Measurements from ENCODE around the gene PLEKHG7.

Gene PLEKHG7

GRCh38 chr12:92706594-92706993 lies 3.8 kb downstream of the PLEKHG7 start:
- H3K4me3 ChIP-seq (ENCODE audit: low read length), result no peak overlapping the region
- DNase-seq (ENCODE audit: low read depth), result no peak
- TF ChIP-seq CTCF (conservative IDR thresholded peaks at IDR 0.05; ENCODE audit: low read depth, low read length), result no peak

- TF ChIP-seq CTCF (conservative IDR thresholded peaks at IDR 0.05; ENCODE audit: low read depth, low read length), result no peak
- H3K4me3 ChIP-seq (ENCODE audit: low read length), result no peak overlapping the region
Measured at GRCh38 chr12:92707926-92708325, 5.1 kb downstream of the PLEKHG7 start.

GRCh38 chr12:92715625-92716024 lies 12.8 kb downstream of the PLEKHG7 start:
- no peak for TF ChIP-seq CTCF (conservative IDR thresholded peaks at IDR 0.05; ENCODE audit: low read depth, low read length)
- DNase-seq (ENCODE audit: low read depth), result no peak
- H3K4me3 ChIP-seq (ENCODE audit: low read length), result no peak overlapping the region

More at GRCh38 chr12:92707926-92708325, 5.1 kb downstream of the PLEKHG7 start:
- no peak for DNase-seq (ENCODE audit: low read depth)

- peak; percentile 49 for TF ChIP-seq CTCF (conservative IDR thresholded peaks at IDR 0.05; ENCODE audit: low read depth, low read length)
- no peak for DNase-seq (ENCODE audit: low read depth)
- H3K4me3 ChIP-seq (ENCODE audit: low read length), result no peak overlapping the region
Measured at GRCh38 chr12:92717202-92717601, 14.4 kb downstream of the PLEKHG7 start.

- TF ChIP-seq CTCF (conservative IDR thresholded peaks at IDR 0.05; ENCODE audit: low read depth, low read length), result no peak
- H3K4me3 ChIP-seq (ENCODE audit: low read length), result no peak overlapping the region
- no peak for DNase-seq (ENCODE audit: low read depth)
Measured at GRCh38 chr12:92718483-92718990, 15.7 kb downstream of the PLEKHG7 start.

GRCh38 chr12:92719674-92720073 lies 16.9 kb downstream of the PLEKHG7 start:
- no peak for TF ChIP-seq CTCF (conservative IDR thresholded peaks at IDR 0.05; ENCODE audit: low read depth, low read length)
- DNase-seq (ENCODE audit: low read depth), result no peak
- H3K4me3 ChIP-seq (ENCODE audit: low read length), result no peak overlapping the region

- no peak for DNase-seq (ENCODE audit: low read depth)
- TF ChIP-seq CTCF (conservative IDR thresholded peaks at IDR 0.05; ENCODE audit: low read depth, low read length), result no peak
- H3K4me3 ChIP-seq (ENCODE audit: low read length), result no peak overlapping the region
Measured at GRCh38 chr12:92721130-92721529, 18.3 kb downstream of the PLEKHG7 start.

All from retinal pigment epithelial cell (primary cell).